HEK293T (cell line): ENCODE results near the gene ADPGK.

Experiments used
- ARNT ChIP-seq: fragments of 450-650 bp; IDR thresholded peaks from 2 replicates; pipeline ENCODE4 v1.6.1; 2017; ENCODE audit warnings: mild to moderate bottlenecking
- BHLHE40 ChIP-seq: fragments of 450-650 bp; IDR thresholded peaks from 2 replicates; pipeline ENCODE4 v1.6.1; 2016; ENCODE audit warnings: mild to moderate bottlenecking, moderate library complexity, borderline replicate concordance
- CTBP1 ChIP-seq: fragments of 450-650 bp; IDR thresholded peaks from 2 replicates; pipeline ENCODE4 v1.6.1; 2016; ENCODE audit warnings: borderline replicate concordance
- ELF4 ChIP-seq: fragments of 450-650 bp; IDR thresholded peaks from 2 replicates; pipeline ENCODE4 v1.6.1; 2017; ENCODE audit warnings: antibody characterized with exemption
- FOXA1 ChIP-seq: fragments of 450-650 bp; IDR thresholded peaks from 2 replicates; pipeline ENCODE4 v1.6.1; 2016; ENCODE audit warnings: mild to moderate bottlenecking
- FOXK2 ChIP-seq: fragments of 450-650 bp; IDR thresholded peaks from 2 replicates; pipeline ENCODE4 v1.6.1; 2016; ENCODE audit warnings: mild to moderate bottlenecking
- FOXM1 ChIP-seq: fragments of 450-650 bp; IDR thresholded peaks from 2 replicates; pipeline ENCODE4 v1.6.1; 2017; ENCODE audit warnings: mild to moderate bottlenecking, borderline replicate concordance
- LEF1 ChIP-seq: fragments of 450-650 bp; IDR thresholded peaks from 2 replicates; pipeline ENCODE4 v1.6.1; 2017; ENCODE audit warnings: mild to moderate bottlenecking, borderline replicate concordance
- NFRKB ChIP-seq: fragments of 450-650 bp; IDR thresholded peaks from 2 replicates; pipeline ENCODE4 v1.6.1; 2016; ENCODE audit warnings: mild to moderate bottlenecking, moderate library complexity
- PKNOX1 ChIP-seq: fragments of 450-650 bp; IDR thresholded peaks from 2 replicates; pipeline ENCODE4 v1.6.1; 2016
- SP1 ChIP-seq: fragments of 450-650 bp; IDR thresholded peaks from 2 replicates; pipeline ENCODE4 v1.6.1; 2017
- SUZ12 ChIP-seq: fragments of 450-650 bp; IDR thresholded peaks from 2 replicates; pipeline ENCODE4 v1.6.1; 2016; ENCODE audit warnings: mild to moderate bottlenecking
- TARDBP ChIP-seq: fragments of 450-650 bp; IDR thresholded peaks from 2 replicates; pipeline ENCODE4 v1.6.1; 2016
- ZNF384 ChIP-seq: fragments of 450-650 bp; IDR thresholded peaks from 2 replicates; pipeline ENCODE4 v1.6.1; 2016

GRCh38 chr15:72735111-72735510, 48.4 kb downstream of the ADPGK start:
- TF ChIP-seq FOXK2 (no peak), SP1 (no peak), FOXA1 (no peak), ZNF384 (no peak), BHLHE40 (no peak), TARDBP (no peak), SUZ12 (no peak), CTBP1 (no peak), FOXM1 (no peak), PKNOX1 (no peak), NFRKB (no peak), ARNT (no peak), ELF4 (no peak), LEF1 (no peak)
